SK-N-SH (cell line): ENCODE data around the gene NAA20. TPM values are rescaled to one million over a fixed set of nuclear protein-coding genes. Genes with fewer than 3 reads are reported as not detected.

Experiments used
- CTCF ChIA-PET: fragments of 300-600, 350-600 bp; formaldehyde crosslinking; extraction: SDS; loops from one replicate; lab custom pipeline; 2021; lab: Yijun Ruan, JAX
- POLR2A ChIA-PET: fragments of 350-600 bp; sonication (Branson Sonifier 250); formaldehyde crosslinking; extraction: SDS; loops from one replicate; lab custom pipeline; 2020; ENCODE audit warnings: antibody characterized with exemption, inconsistent platforms; lab: Yijun Ruan, JAX
- DNase-seq: peaks from one replicate; pipeline ENCODE4 v3.0.0; 2012
- H2AFZ ChIP-seq: fragments of 200-600 bp; sonication (generic); 2 replicates; pipeline ENCODE4 v1.8.1; 2016; ENCODE audit warnings: antibody characterized with exemption, mild to moderate bottlenecking, low read depth
- H3F3A ChIP-seq: fragments of 200-600 bp; sonication (generic); replicated peaks from 2 replicates; pipeline ENCODE3; 2016; ENCODE audit warnings: antibody characterized with exemption, mild to moderate bottlenecking; ENCODE audit not compliant: insufficient read depth
- H3K27ac ChIP-seq, 2 experiments: fragments of 200-500 bp in 1 of 2; fragments of 200-600 bp in 1 of 2; sonication (Bioruptor generic) in 1 of 2; sonication (generic), shearing (Covaris generic) in 1 of 2; 2 replicates each; pipeline versions ENCODE4 v1.5.1 to v1.6.1; 2014 to 2016; ENCODE audit warnings: low read depth in 2 of 2, inconsistent platforms in 1 of 2, low read length in 1 of 2, mild to moderate bottlenecking in 1 of 2, mixed read lengths in 1 of 2
- H3K27me3 ChIP-seq: fragments of 200-600 bp; sonication (generic), shearing (Covaris generic); 2 replicates; pipeline ENCODE4 v1.6.1; 2016; ENCODE audit warnings: mixed run types; ENCODE audit not compliant: insufficient read depth
- H3K36me3 ChIP-seq, 2 experiments: fragments of 200-500 bp in 1 of 2; fragments of 200-600 bp in 1 of 2; sonication (Bioruptor generic) in 1 of 2; sonication (generic) in 1 of 2; replicated peaks in 1 of 2; 2 replicates each; pipeline versions ENCODE3 to v1.5.1; 2014 to 2016; ENCODE audit warnings: low read length in 1 of 2, mild to moderate bottlenecking in 1 of 2; ENCODE audit not compliant: insufficient read depth in 2 of 2, control insufficient read depth in 1 of 2
- H3K4me1 ChIP-seq, 2 experiments: fragments of 200-500 bp in 1 of 2; fragments of 200-600 bp in 1 of 2; sonication (Bioruptor generic) in 1 of 2; sonication (generic), shearing (Covaris generic) in 1 of 2; 2 replicates each; pipeline versions ENCODE4 v1.5.1 to v1.6.1; 2014 to 2016; ENCODE audit warnings: low read depth in 1 of 2, low read length in 1 of 2, mixed run types in 1 of 2; ENCODE audit not compliant: insufficient read depth in 2 of 2, control insufficient read depth in 1 of 2
- H3K4me2 ChIP-seq: fragments of 200-600 bp; sonication (generic), shearing (Covaris generic); 2 replicates; pipeline ENCODE4 v1.6.1; 2017; ENCODE audit warnings: mixed run types
- H3K4me3 ChIP-seq, 2 experiments: fragments of 200-500 bp in 1 of 2; fragments of 200-600 bp in 1 of 2; sonication (Bioruptor generic) in 1 of 2; sonication (generic), shearing (Covaris generic) in 1 of 2; 2 replicates each; pipeline versions ENCODE4 v1.5.1 to v1.8.1; 2014 to 2016; ENCODE audit warnings: low read depth in 2 of 2, inconsistent platforms in 1 of 2, low read length in 1 of 2, mild to moderate bottlenecking in 1 of 2, mixed read lengths in 1 of 2, moderate library complexity in 1 of 2
- H3K79me2 ChIP-seq: fragments of 200-600 bp; sonication (generic); 2 replicates; pipeline ENCODE4 v1.8.1; 2017; ENCODE audit warnings: mild to moderate bottlenecking; ENCODE audit not compliant: insufficient read depth
- H3K9ac ChIP-seq: fragments of 200-600 bp; sonication (generic); 2 replicates; pipeline ENCODE4 v1.6.1; 2017; ENCODE audit warnings: mixed run types
- H3K9me2 ChIP-seq: fragments of 200-600 bp; sonication (generic); 2 replicates; pipeline ENCODE4 v1.6.1; 2017; ENCODE audit warnings: mixed run types
- H3K9me3 ChIP-seq: fragments of 200-600 bp; sonication (generic); 2 replicates; pipeline ENCODE4 v1.6.1; 2017; ENCODE audit warnings: mixed run types, mild to moderate bottlenecking, moderate library complexity
- H4K20me1 ChIP-seq: fragments of 200-600 bp; sonication (generic); 2 replicates; pipeline ENCODE4 v1.6.1; 2017; ENCODE audit warnings: mild to moderate bottlenecking, mixed run types; ENCODE audit not compliant: insufficient read depth
- CTCF ChIP-seq: fragments of 200-600 bp; sonication (generic); IDR thresholded peaks from 2 replicates; pipeline ENCODE4 v1.6.1; 2017; ENCODE audit warnings: antibody characterized with exemption, mild to moderate bottlenecking, moderate library complexity
- ELF1 ChIP-seq: IDR thresholded peaks from 2 replicates; pipeline ENCODE4 v1.4.0; 2012
- EP300 ChIP-seq, 2 experiments: IDR thresholded peaks; 2 replicates each; pipeline versions ENCODE4 v1.4.0 to v1.6.1; 2012; ENCODE audit warnings: borderline replicate concordance in 1 of 2, low read depth in 1 of 2, low read length in 1 of 2
- EZH2phosphoT487 ChIP-seq: fragments of 200-600 bp; sonication (generic); IDR thresholded peaks from 2 replicates; pipeline ENCODE4 v1.6.1; 2017; ENCODE audit warnings: low read depth, mixed run types, mild to moderate bottlenecking, antibody characterized with exemption, moderate library complexity, borderline replicate concordance
- FOSL2 ChIP-seq: IDR thresholded peaks from 2 replicates; pipeline ENCODE4 v1.4.0; 2012; ENCODE audit warnings: low read depth, mild to moderate bottlenecking, moderate library complexity, borderline replicate concordance
- FOXJ3 ChIP-seq: sonication (generic); formaldehyde crosslinking; IDR thresholded peaks from 2 replicates; pipeline ENCODE4 v1.5.1; 2020; ENCODE audit warnings: mild to moderate bottlenecking, missing genetic modification reagents
- GABPA ChIP-seq: IDR thresholded peaks from 2 replicates; pipeline ENCODE4 v1.4.0; 2012; ENCODE audit warnings: low read depth, mild to moderate bottlenecking
- JUND ChIP-seq: IDR thresholded peaks from 2 replicates; pipeline ENCODE4 v1.4.0; 2012
- MAX ChIP-seq: IDR thresholded peaks from 2 replicates; pipeline ENCODE4 v1.4.0; 2012; ENCODE audit warnings: low read depth
- MEF2A ChIP-seq: IDR thresholded peaks from 2 replicates; pipeline ENCODE4 v1.4.0; 2012; ENCODE audit warnings: low read depth, borderline replicate concordance
- MXI1 ChIP-seq: IDR thresholded peaks from 2 replicates; pipeline ENCODE4 v1.6.1; 2012; ENCODE audit warnings: mild to moderate bottlenecking, low read depth, low read length, improper control_type of control experiment
- NFIC ChIP-seq: IDR thresholded peaks from 2 replicates; pipeline ENCODE4 v1.4.0; 2012; ENCODE audit warnings: borderline replicate concordance
- NRF1 ChIP-seq: IDR thresholded peaks from 2 replicates; pipeline ENCODE4 v1.6.1; 2012; ENCODE audit warnings: low read depth, mild to moderate bottlenecking, low read length
- PBX3 ChIP-seq: IDR thresholded peaks from 2 replicates; pipeline ENCODE4; 2012
- POLR2AphosphoS5 ChIP-seq: IDR thresholded peaks from 2 replicates; pipeline ENCODE4 v1.6.1; 2012; ENCODE audit warnings: low read depth, low read length
- RAD21 ChIP-seq: IDR thresholded peaks from 2 replicates; pipeline ENCODE4 v1.6.1; 2012; ENCODE audit warnings: mild to moderate bottlenecking, low read length
- RCOR1 ChIP-seq: fragments of 150-350 bp; IDR thresholded peaks from 2 replicates; pipeline ENCODE4 v1.6.1; 2017; ENCODE audit warnings: antibody characterized with exemption, low read length
- REST ChIP-seq: IDR thresholded peaks from 2 replicates; pipeline ENCODE4 v1.6.1; 2012; ENCODE audit warnings: mild to moderate bottlenecking, low read depth, low read length, moderate library complexity
- SIN3A ChIP-seq: IDR thresholded peaks from 2 replicates; pipeline ENCODE4 v1.6.1; 2012; ENCODE audit warnings: low read depth, mild to moderate bottlenecking, low read length, moderate library complexity, borderline replicate concordance
- SMC3 ChIP-seq: IDR thresholded peaks from 2 replicates; pipeline ENCODE4 v1.6.1; 2012; ENCODE audit warnings: low read depth, low read length, improper control_type of control experiment
- TAF1 ChIP-seq: IDR thresholded peaks from 2 replicates; pipeline ENCODE4 v1.6.1; 2012; ENCODE audit warnings: low read depth, mild to moderate bottlenecking, low read length, moderate library complexity, borderline replicate concordance
- TCF12 ChIP-seq: IDR thresholded peaks from 2 replicates; pipeline ENCODE4 v1.4.0; 2012
- TEAD4 ChIP-seq: IDR thresholded peaks from 2 replicates; pipeline ENCODE4 v1.4.0; 2012; ENCODE audit warnings: mild to moderate bottlenecking, borderline replicate concordance; ENCODE audit not compliant: insufficient read depth
- USF1 ChIP-seq: IDR thresholded peaks from 2 replicates; pipeline ENCODE4 v1.4.0; 2012; ENCODE audit warnings: low read depth, borderline replicate concordance
- USF2 ChIP-seq: fragments of 150-350 bp; IDR thresholded peaks from 2 replicates; pipeline ENCODE4 v1.6.1; 2017; ENCODE audit warnings: antibody characterized with exemption, low read length, low read depth, borderline replicate concordance
- WGBS: methylation state at CpG from one replicate; pipeline ENCODE4 v1.1.6; 2017; ENCODE audit warnings: low lambda C conversion rate; 5-methylcytosine and 5-hydroxymethylcytosine counted together
- polyA plus RNA-seq, 3 experiments: library from polyadenylated mRNA; depleted of rRNA; stranded (reverse); fragments of >200 nt; gene quantifications; 2 replicates each; pipeline ENCODE4 v1.2.3, GENCODE V29; 2012

Gene NAA20
- polyA plus RNA-seq, 1 of the 3 experiments (the other 2 are of a cell fraction) = 85.0 TPM

DNA sequence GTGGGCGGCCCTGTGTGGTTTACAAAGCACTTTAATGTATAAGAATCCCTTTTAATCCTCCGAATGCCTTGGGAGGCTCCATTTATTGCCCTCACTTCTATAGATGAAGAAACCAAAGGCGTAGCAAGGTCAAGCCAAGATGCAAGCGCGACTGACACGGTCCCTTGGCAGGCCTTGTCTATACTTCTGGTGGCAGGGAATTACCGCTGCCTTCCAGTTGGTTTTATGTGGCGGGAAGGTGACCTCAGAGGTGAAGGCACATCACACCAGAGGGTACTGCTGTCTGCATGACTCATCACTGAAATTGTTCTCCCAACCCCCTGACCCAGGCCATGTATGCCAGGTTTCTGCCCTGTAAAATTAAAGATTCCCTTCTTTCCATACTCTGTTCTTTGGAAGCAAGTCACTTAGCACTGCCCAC, 36.1 kb upstream of the NAA20 start (continued):
- no peak for TF ChIP-seq CTCF
- no peak for TF ChIP-seq TEAD4
- no peak for TF ChIP-seq RAD21
- no peak for TF ChIP-seq EZH2phosphoT487

DNA sequence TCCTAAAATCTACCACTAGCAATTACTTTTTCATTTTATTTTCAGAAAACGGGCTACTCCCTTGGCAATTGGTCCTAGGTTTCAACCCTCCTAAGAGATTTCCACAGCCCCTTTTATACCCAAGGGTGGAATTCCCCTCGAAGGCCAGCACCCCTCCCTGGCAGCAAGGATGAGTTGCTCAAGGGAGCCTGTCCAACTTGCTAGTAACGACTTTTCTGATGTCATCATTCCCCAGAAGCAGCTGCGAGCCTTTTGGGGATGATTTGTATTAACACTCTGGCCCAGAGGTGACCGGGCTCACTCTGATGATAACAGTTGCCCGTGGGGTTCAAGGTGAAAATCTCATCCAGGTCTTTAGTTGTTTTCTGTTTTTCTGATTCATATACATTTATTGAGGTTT, 30.7 kb upstream of the NAA20 start:
- POLR2A ChIA-PET = no interaction called here
- 0 out of 2 replicates have a peak, but pooled peaks have one; percentile 8 for TF ChIP-seq TCF12
- no peak for TF ChIP-seq NRF1
- TF ChIP-seq NFIC = no peak
- TF ChIP-seq FOXJ3 (CRISPR knock-in tag) = no peak
- no peak for TF ChIP-seq MAX
- 0 out of 2 replicates have a peak, but pooled peaks have one; percentile 8 for TF ChIP-seq PBX3
- TF ChIP-seq USF2 = no peak
- TF ChIP-seq POLR2AphosphoS5 = no peak
- no peak for TF ChIP-seq REST
- TF ChIP-seq GABPA = no peak
- TF ChIP-seq JUND = no peak
- TF ChIP-seq SIN3A = no peak
- no peak for TF ChIP-seq USF1
- TF ChIP-seq SMC3 = no peak
- no peak for TF ChIP-seq ELF1
- no peak for TF ChIP-seq EZH2phosphoT487
- TF ChIP-seq RCOR1 = no peak
- TF ChIP-seq MEF2A = no peak
- peak; percentile 12; the same call in 1 of the 2 replicates for TF ChIP-seq FOSL2
- TF ChIP-seq TAF1 = no peak
- 0 out of 4 replicates have a peak, but pooled peaks of 1 of the 2 experiments have one; percentile 24 for TF ChIP-seq EP300 (IDR thresholded peaks at IDR 0.05; ENCODE audit: borderline replicate concordance in 1 of 2, low read depth in 1 of 2, low read length in 1 of 2)
- no peak for TF ChIP-seq MXI1

More for the DNA sequence above, 30.7 kb upstream of the NAA20 start:
- H4K20me1 ChIP-seq = no peaks in the 10 kb centered on the region
- CTCF ChIA-PET = no interaction called here
- no peak overlapping the region for H3K4me2 ChIP-seq
- DNase-seq = no peak
- H3K9ac ChIP-seq = no peak overlapping the region
- no peaks in the 10 kb centered on the region for H3K9me2 ChIP-seq
- peaks cover 4 to 22% of the 10 kb centered on the region in 2 experiments for H3K4me1 ChIP-seq
- 39% methylated on average over 6 of the region's 6 CpGs for WGBS
- no peaks in the 10 kb centered on the region for H3K9me3 ChIP-seq
- H2AFZ ChIP-seq = no peak overlapping the region
- H3K27ac ChIP-seq = peak overlapping the region in 1 of 2 experiments; percentile 72; a peak in 1 of 4 replicates
- no peaks in the 10 kb centered on the region for H3K36me3 ChIP-seq
- no peaks in the 10 kb centered on the region for H3K27me3 ChIP-seq
- peaks cover 33% of the 10 kb centered on the region for H3K79me2 ChIP-seq
- H3K4me3 ChIP-seq = no peak overlapping the region
- peaks cover 6% of the 10 kb centered on the region for H3F3A ChIP-seq
